ENCODE results near the gene BRF1.
A peak's percentile ranks its signal among the peaks of the same experiment; 100 is the strongest.
"Not testable (repeated sequence)": the region's sequence is repeated elsewhere in the genome, so short reads cannot be mapped to it uniquely, and the experiment has no call there.

BRF1 gene, protein sequence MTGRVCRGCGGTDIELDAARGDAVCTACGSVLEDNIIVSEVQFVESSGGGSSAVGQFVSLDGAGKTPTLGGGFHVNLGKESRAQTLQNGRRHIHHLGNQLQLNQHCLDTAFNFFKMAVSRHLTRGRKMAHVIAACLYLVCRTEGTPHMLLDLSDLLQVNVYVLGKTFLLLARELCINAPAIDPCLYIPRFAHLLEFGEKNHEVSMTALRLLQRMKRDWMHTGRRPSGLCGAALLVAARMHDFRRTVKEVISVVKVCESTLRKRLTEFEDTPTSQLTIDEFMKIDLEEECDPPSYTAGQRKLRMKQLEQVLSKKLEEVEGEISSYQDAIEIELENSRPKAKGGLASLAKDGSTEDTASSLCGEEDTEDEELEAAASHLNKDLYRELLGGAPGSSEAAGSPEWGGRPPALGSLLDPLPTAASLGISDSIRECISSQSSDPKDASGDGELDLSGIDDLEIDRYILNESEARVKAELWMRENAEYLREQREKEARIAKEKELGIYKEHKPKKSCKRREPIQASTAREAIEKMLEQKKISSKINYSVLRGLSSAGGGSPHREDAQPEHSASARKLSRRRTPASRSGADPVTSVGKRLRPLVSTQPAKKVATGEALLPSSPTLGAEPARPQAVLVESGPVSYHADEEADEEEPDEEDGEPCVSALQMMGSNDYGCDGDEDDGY

GRCh38 chr14:105300542-105301102, at the start of gene BRF1:
BRF1 (minus strand) TSS chr14:105301001; CDS start chr14:105300629, 372 bp downstream.
- no peak for DNase-seq

DNA sequence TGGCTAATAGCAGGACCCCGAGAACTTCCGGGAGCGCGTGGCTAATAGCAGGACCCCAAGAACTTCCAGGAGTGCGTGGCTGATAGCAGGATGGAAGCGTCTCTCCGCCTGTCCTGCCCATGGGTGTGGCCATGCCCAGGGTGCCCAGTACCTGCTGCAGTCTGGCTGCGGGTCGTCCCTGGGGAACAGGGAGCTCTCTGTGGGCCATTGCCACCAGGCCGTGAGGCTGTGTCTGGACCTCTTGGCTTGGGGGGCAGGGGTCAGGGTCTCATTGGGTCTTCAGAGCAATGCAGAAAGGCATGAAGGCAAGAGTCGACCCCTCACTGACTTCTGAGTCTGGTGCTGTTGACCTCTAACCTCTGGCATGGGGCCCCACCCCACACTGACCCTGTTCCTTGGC, 49.2 kb upstream of the BRF1 start:
- DNase-seq: no peak

DNA sequence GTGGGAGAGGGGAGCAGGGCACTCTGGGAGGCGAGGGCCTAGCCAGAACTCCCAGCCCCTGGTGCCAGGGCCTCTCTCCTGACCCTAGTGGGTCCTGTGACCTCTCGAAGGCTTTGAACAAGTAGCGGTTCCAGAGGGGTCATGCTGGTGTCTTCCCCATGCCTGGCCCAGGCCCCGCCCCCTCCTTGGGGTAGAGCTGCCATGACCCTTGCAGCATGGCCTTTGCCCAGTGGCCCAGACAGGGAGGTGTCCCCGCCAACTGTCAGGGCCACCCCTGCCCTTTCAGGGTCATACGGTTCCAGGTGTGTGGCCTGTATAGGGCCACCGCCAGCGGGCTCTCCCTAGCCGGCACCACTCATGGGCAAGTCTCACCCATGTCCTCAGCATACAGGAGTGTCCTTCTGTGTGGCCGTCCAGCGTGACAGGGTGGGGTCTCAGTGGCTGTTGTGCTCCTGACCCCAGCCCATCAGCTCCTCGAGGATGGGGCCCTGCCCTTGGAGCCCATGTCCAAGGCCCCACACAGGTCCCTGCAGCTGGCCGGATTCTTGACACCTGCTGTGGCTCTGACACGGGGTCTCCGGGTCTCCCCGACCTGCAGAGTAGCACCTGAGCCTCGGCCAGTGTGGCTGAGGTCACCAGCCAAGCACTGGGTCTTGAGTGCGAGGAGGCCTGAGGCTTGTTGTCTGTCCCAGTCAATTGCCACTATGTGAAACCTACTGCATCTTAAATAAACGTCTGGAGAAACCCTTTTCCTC, 48.3 kb upstream of the BRF1 start:
- no peak for DNase-seq

DNA sequence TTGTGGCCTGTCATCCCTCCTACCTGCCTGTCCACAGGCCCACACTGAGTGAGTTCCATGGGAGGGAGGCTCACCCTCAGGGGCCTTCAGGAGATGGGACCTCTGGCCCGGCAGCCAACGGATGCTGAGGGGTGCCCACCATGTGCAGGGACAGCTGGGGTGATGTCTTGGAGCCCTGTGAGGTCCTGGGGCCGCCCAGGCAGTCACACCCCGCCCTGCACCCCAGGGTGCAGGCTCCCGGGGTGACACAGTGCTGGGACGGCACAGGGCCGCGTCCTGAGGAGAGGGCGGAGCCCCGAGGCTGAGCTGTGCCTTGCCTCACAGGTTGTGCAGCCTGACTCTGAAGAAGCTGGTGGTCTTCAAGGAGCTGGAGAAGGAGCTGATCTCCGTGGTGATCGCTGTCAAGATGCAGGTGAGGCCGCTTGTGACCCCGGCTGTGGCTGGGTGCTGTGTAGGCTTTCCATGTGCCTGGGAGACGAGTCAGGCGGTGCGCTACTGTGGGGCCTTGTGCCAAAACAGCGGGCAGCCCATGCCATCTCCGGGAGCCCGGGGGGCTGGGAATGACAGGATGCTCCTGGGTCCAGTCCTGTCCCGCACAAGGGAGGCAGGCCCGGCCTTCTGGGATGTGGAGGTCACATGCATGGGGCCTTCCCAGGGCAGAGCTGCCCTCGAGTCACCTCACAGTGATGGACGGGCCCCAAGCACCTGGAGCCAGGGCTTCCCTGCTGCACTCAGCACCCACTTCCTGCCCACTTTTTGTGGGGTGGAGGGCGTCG, 47.6 kb upstream of the BRF1 start:
- DNase-seq: no peak

DNA sequence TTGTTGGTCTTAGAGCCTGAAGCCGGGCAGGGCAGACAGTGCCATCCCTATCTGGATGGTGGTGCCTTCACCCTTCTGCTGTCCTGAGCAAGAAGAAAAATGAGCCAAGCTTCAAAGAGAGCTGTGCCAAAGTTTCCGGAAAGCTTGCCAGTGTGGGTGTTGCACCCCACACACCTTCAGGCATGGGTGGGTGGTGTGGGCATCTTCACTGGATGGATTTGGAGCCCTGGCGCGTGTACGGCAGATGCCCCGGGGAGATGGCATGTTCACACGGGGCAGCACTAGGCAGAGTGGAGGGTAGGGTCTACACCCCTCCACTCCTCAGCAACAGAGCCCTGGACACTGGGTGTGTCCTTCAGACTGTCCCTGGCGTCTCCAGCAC, 46.8 kb upstream of the BRF1 start:
- DNase-seq: no peak

- DNase-seq: no peak
Observed at GRCh38 chr14:105346876-105347586, 46.2 kb upstream of the BRF1 start.

- no peak for DNase-seq
Observed at GRCh38 chr14:105346200-105346533, 45.4 kb upstream of the BRF1 start.

DNA sequence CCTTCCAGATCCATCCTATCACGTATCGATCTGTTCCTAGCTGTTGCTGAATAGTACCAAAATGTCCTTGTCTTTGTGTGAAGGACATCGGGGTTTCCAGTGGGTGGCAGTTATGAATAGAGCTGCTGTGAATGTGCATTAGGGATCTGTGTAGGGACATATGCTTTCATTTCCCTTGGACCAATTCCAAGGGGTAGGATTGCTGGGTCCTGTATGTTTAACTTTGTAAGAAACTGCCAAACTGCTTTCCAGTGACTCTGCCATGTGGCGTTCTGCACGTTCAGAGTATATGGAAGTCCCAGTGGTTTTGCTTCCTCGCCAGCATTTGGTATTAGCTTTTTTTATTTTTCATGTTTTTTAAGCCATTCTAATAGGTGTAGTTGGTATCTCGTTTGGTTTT, 42.4 kb upstream of the BRF1 start:
- peak; percentile 4 for DNase-seq

GRCh38 chr14:105340821-105341733, 40.3 kb upstream of the BRF1 start:
- DNase-seq: no peak

GRCh38 chr14:105337966-105338741, 37.4 kb upstream of the BRF1 start:
- no peak for DNase-seq

DNA sequence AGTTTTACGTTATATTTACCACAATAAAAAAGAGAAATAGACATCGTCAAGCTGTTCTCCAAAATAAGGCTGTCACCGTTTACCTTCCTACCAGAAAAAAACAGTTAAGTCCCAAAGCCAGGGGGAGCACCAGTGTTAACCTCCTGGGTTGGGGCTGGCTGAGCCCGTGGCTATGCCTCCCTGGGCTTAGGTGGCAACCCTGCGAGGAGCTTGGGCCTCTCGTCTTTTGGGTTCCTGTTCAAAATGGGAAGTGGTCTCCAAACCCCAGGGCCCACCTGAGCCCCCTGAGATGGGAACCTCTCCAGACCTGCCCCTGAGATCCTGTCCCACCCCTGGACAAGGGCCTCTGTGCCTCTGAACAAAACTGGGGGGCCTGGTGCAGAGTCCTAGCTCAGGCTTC, 36.6 kb upstream of the BRF1 start:
- no peak for DNase-seq

DNA sequence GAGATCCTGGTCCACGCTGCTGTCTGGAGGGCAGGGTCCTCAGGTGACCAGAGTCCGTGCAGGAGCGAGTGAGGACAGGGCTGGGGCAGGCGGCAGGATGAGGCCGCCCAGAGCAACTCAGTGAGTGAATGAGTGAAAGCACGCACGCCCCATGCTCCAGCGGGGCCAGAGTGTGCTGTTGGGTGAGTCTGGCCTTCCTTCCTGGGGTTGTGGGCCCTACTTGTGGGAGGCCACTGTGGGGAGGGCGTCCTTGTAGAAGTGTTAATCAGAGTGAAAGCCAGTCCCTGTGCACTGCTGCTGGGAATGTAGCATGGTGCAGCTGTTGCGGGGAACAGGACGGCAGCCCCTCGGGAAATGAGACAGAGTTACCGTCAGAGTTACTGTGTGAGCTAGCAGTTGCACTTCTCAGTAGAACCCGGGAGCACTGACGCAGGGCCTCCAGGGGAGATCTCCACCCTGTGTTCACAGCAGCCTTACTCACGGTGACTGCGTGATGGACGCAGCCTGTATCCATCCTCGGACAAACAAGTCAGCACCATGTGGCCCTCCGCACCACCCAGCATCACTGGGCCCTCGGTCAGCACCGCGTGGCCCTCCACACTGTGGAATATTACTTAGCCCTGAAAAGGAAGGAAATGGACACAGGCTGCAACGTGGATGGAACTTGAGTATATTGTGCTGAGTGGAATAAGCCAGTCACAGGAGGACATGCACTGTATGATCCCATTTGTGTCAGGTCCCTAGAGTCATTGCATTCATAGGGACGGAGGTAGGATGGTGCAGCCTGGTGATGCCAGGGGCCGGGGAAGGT, 35.9 kb upstream of the BRF1 start:
- DNase-seq: no peak

DNA sequence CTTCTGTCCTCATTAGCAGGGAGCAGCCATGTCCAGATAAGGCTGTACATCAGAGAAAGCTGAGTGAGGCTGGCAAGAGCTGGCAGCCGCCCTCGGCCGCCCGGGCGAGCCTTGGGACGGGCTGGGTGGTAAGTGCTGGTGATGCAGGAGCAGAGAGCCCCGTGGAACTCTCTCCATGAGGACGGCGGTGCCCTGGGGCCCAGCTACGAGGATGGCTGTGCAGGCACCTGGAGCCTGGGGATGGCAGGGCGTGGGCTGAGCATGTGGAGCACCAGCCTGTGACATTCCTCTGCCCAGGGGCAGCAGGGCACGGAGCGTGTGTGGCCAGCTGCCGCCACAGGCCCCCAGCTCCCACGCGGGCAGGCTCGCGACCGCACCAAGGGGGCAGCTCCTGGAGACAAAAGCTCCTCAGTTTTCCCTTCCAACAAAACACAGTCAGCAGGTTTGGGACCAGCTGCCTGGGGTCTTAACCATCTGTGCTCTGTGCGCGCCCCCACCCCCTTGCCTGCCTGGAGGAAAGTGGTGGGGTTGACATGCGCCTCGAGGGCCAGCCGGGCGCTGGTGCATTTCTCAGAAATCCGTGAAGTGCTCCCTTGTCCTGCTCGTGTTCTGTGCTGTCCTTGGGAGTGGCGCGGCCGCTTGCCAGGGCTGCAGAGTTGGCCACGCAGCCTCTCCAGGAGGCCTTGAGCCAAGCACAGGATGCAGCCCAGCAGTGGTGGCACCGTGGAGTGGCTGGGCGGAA, 35.1 kb upstream of the BRF1 start:
- DNase-seq: no peak

- not testable (repeated sequence) for DNase-seq
Observed at GRCh38 chr14:105335231-105335542, 34.4 kb upstream of the BRF1 start.

GRCh38 chr14:105334383-105335230, 33.8 kb upstream of the BRF1 start:
- no peak for DNase-seq

DNA sequence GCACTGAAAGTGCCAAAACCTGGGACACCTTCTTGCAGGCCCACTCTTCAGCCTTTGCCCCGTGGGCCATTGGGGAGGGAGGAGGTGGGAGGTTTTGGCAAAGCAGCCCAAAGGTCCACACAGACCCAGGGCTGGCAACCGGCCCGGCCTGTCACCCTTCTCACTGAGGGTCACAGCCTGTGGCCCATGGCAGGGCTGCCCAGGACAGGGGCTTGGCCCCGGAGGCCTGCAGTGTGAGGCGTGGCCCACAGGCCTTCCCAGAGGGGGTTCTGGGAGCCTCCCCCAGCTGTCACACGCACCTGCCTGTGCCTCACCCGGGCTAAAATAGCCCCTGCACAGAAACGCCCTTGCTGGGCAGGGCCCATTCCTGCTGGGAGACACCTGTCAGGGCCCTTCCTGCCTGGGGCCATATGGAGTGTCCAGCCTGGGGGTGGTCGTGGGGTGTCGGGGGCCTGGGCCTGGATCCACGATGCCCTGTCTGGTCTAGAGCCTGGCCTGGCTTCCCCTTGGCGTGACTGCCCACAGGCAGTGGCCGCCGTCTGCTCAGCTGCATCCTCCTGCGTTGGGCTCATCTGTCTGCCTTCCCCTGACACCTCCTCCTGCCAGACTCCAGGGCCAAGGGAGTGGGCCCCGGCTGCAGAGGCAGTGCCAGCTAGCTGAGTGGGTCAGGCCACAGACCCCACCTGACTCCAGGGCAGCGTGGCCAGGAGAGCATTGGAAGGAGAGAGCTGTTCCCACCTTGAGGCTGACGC, 33.0 kb upstream of the BRF1 start:
- no peak for DNase-seq

- DNase-seq: no peak
Observed at GRCh38 chr14:105333020-105333490, 32.3 kb upstream of the BRF1 start.

Data from NCI-H2081 treated with DMSO at 0.1 percent for 48 hours (cell line).